ENCODE results near the gene LYPD3. TPM values are rescaled to one million over a fixed set of nuclear protein-coding genes. Genes with fewer than 3 reads are reported as not detected.

LYPD3 gene
- total RNA-seq, 3 donors from 2014 or later: 0.23 to 1.5 (median 0.46) TPM

DNA sequence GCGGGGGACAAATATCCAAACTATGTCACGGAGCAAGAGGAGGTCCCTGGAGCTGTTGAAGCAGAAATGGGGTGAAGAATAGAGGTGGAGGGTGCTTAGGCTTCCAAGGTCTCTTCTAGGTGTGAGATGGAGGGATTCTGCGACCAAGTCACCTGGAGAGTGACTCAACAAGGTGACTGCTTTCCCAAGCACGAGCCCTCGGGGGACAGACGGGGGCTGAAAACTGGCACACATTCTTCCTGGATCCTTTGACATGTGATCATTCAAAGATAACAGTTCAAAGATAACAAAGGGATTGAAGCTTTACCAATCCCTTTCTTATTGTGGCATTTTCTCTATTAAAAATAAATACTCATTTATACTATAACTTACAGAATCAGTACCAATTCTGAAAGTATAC lies 53.0 kb downstream of the LYPD3 start:
- H3K9me3 ChIP-seq: no peaks in the 10 kb centered on the region
- ATAC-seq (no peak), DNase-seq (no peak)
- TF ChIP-seq, protein P1, sequence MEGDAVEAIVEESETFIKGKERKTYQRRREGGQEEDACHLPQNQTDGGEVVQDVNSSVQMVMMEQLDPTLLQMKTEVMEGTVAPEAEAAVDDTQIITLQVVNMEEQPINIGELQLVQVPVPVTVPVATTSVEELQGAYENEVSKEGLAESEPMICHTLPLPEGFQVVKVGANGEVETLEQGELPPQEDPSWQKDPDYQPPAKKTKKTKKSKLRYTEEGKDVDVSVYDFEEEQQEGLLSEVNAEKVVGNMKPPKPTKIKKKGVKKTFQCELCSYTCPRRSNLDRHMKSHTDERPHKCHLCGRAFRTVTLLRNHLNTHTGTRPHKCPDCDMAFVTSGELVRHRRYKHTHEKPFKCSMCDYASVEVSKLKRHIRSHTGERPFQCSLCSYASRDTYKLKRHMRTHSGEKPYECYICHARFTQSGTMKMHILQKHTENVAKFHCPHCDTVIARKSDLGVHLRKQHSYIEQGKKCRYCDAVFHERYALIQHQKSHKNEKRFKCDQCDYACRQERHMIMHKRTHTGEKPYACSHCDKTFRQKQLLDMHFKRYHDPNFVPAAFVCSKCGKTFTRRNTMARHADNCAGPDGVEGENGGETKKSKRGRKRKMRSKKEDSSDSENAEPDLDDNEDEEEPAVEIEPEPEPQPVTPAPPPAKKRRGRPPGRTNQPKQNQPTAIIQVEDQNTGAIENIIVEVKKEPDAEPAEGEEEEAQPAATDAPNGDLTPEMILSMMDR (IDR thresholded peaks at IDR 0.05): no peak
- intact Hi-C loops (cut with DNase I, micrococcal nuclease): no loop called here
- H3K4me3 ChIP-seq: no peak overlapping the region
- H3K4me1 ChIP-seq (ENCODE audit: low read depth): peaks cover 3% of the 10 kb centered on the region
- H3K36me3 ChIP-seq (ENCODE audit: low read depth): no peaks in the 10 kb centered on the region

Other genes starting within 250 kb of the LYPD3 start
- gene PSG9, start 196.1 kb downstream of the LYPD3 start, total RNA-seq: not detected
- gene CD177, start 111.9 kb downstream of the LYPD3 start, total RNA-seq: 100 to 1,000 TPM; 202 to 349 (median 232) TPM
- gene TEX101, start 50.7 kb downstream of the LYPD3 start, total RNA-seq: under 1 TPM in 1 of 3 donors, not detected in 2; 0.35 TPM
- 10 to 100 TPM; 13.2 to 22.4 (median 21.3) TPM for gene PHLDB3, start 39.1 kb upstream of the LYPD3 start, total RNA-seq
- 100 to 1,000 TPM; 235 to 713 (median 450) TPM for gene ETHE1, start 61.6 kb upstream of the LYPD3 start, total RNA-seq
- 10 to 100 TPM in 1 of 3 donors, 1 to 10 TPM in 2; 9.1 to 18.2 (median 9.6) TPM for gene ZNF575, start 67.6 kb upstream of the LYPD3 start, total RNA-seq
- gene XRCC1, start 109.9 kb upstream of the LYPD3 start, total RNA-seq: 10 to 100 TPM; 16.4 to 33.4 (median 21.1) TPM
- gene PINLYP, start 110.2 kb upstream of the LYPD3 start, total RNA-seq: 1 to 10 TPM in 2 of 3 donors, under 1 TPM in 1; 0.61 to 7.4 (median 2.0) TPM
- gene IRGQ, start 130.5 kb upstream of the LYPD3 start, total RNA-seq: 10 to 100 TPM; 18.9 to 29.4 (median 21.9) TPM
- gene ZNF576, start 131.0 kb upstream of the LYPD3 start, total RNA-seq: 10 to 100 TPM; 15.4 to 18.9 (median 16.3) TPM
- gene SRRM5, start 146.5 kb upstream of the LYPD3 start, total RNA-seq: under 1 TPM; 0.14 to 0.63 (median 0.41) TPM
- 10 to 100 TPM; 13.6 to 40.2 (median 19.4) TPM for gene ZNF428, start 154.0 kb upstream of the LYPD3 start, total RNA-seq
- 10 to 100 TPM in 1 of 3 donors, 1 to 10 TPM in 2; 1.2 to 26.2 (median 3.4) TPM for gene CADM4, start 174.2 kb upstream of the LYPD3 start, total RNA-seq
- 100 to 1,000 TPM in 1 of 3 donors, 10 to 100 TPM in 2; 62.0 to 100 (median 75.1) TPM for gene PLAUR, start 204.6 kb upstream of the LYPD3 start, total RNA-seq